Endometrium (tissue), 2 donors: ENCODE data around the gene C16orf89.
"Not testable (repeated sequence)": the region's sequence is repeated elsewhere in the genome, so short reads cannot be mapped to it uniquely, and the experiment has no call there.

Experiments
- FAIRE-seq: peaks from 2 replicates; lab custom pipeline; 2012; peaks lifted over from hg19 to GRCh38; lab: Jason Lieb, UNC
- donor health status: control.
- donor health status: control.

C16orf89 gene

GRCh38 chr16:5065813-5066212 is at the start of gene C16orf89:
Gene C16orf89 (minus strand): TSS chr16:5065956. CDS start chr16:5065908, 48 bp downstream.
- FAIRE-seq: no peak

GRCh38 chr16:5110933-5111332 is 45.2 kb upstream of the C16orf89 start:
- not testable (repeated sequence) for FAIRE-seq

GRCh38 chr16:5108505-5109158 is 42.9 kb upstream of the C16orf89 start:
- FAIRE-seq: no peak

GRCh38 chr16:5105039-5105438 is 39.3 kb upstream of the C16orf89 start:
- FAIRE-seq: not testable (repeated sequence)

GRCh38 chr16:5103296-5104032 is 37.7 kb upstream of the C16orf89 start:
- FAIRE-seq: not testable (repeated sequence)

GRCh38 chr16:5099174-5099573 is 33.4 kb upstream of the C16orf89 start:
- not testable (repeated sequence) for FAIRE-seq

GRCh38 chr16:5098221-5099159 is 32.7 kb upstream of the C16orf89 start:
- FAIRE-seq: not testable (repeated sequence)

- peak; percentile 97 for FAIRE-seq
These were observed 31.9 kb upstream of the C16orf89 start, which contains the start of gene EEF2KMT for GRCh38 chr16:5097470-5098220. Gene EEF2KMT (minus strand): TSS chr16:5097795. CDS start chr16:5097739, 56 bp downstream.

- FAIRE-seq: not testable (repeated sequence)
These were observed 31.3 kb upstream of the C16orf89 start for GRCh38 chr16:5097061-5097469.

- not testable (repeated sequence) for FAIRE-seq
These were observed 30.8 kb upstream of the C16orf89 start for GRCh38 chr16:5096437-5097060.

GRCh38 chr16:5095145-5095830 is 29.5 kb upstream of the C16orf89 start:
- FAIRE-seq: not testable (repeated sequence)

- not testable (repeated sequence) for FAIRE-seq
These were observed 28.0 kb upstream of the C16orf89 start for GRCh38 chr16:5093746-5094145.

- FAIRE-seq: not testable (repeated sequence)
These were observed 27.3 kb upstream of the C16orf89 start for GRCh38 chr16:5093081-5093480.

GRCh38 chr16:5090592-5090991 is 24.8 kb upstream of the C16orf89 start:
- FAIRE-seq: not testable (repeated sequence)

GRCh38 chr16:5089911-5090555 is 24.3 kb upstream of the C16orf89 start:
- FAIRE-seq: not testable (repeated sequence)

- FAIRE-seq: not testable (repeated sequence)
These were observed 23.2 kb upstream of the C16orf89 start for GRCh38 chr16:5088936-5089335.

GRCh38 chr16:5088086-5088790 is 22.5 kb upstream of the C16orf89 start:
- FAIRE-seq: not testable (repeated sequence)

GRCh38 chr16:5085716-5086115 is 20.0 kb upstream of the C16orf89 start:
- not testable (repeated sequence) for FAIRE-seq

- not testable (repeated sequence) for FAIRE-seq
These were observed 19.0 kb upstream of the C16orf89 start for GRCh38 chr16:5084802-5085201.
